ENCODE results near the gene MRPS14. TPM values are rescaled to one million over a fixed set of nuclear protein-coding genes. Genes with fewer than 3 reads are reported as not detected.

Gene MRPS14
- polyA plus RNA-seq, 1 donor from 2014 or later: 49.5 TPM

GRCh38 chr1:174988986-174989385, 34.2 kb downstream of the MRPS14 start:
- Histone ChIP-seq H3K27ac (ENCODE audit: low read length) (no peak overlapping the region), H4K20me1 (ENCODE audit: insufficient read depth) (no peaks in the 10 kb centered on the region), H3K4me3 (ENCODE audit: low read length) (no peak overlapping the region), H2AFZ (ENCODE audit: low read depth, low read length) (no peak overlapping the region), H3K9me3 (ENCODE audit: low read length) (no peaks in the 10 kb centered on the region), H3F3A (ENCODE audit: insufficient read depth, low read length, poor library complexity, severe bottlenecking) (no peaks in the 10 kb centered on the region), H3K4me2 (ENCODE audit: low read length) (no peak overlapping the region), H3K9me2 (ENCODE audit: insufficient read depth, low read length) (no peaks in the 10 kb centered on the region), H3K79me2 (replicated peaks; ENCODE audit: insufficient read depth, low read length) (no peaks in the 10 kb centered on the region), H3K9ac (ENCODE audit: low read length) (no peak overlapping the region), H3K27me3 (ENCODE audit: insufficient read depth, low read depth, low read length) (no peaks in the 10 kb centered on the region), H3K36me3 (ENCODE audit: insufficient read depth, low read length) (no peaks in the 10 kb centered on the region)
- TF ChIP-seq MXI1 (conservative IDR thresholded peaks at IDR 0.05; ENCODE audit: poor library complexity, severe bottlenecking): no peak
- no peak for TF ChIP-seq CTCF (IDR thresholded peaks at IDR 0.05; ENCODE audit: poor library complexity, severe bottlenecking)
- TF ChIP-seq RAD21 (conservative IDR thresholded peaks at IDR 0.05): no peak
- TF ChIP-seq SMC3 (conservative IDR thresholded peaks at IDR 0.05; ENCODE audit: poor library complexity): no peak
- no peak for TF ChIP-seq EZH2 (IDR thresholded peaks at IDR 0.05; ENCODE audit: borderline replicate concordance, insufficient read depth, low read length, poor library complexity, severe bottlenecking)
- TF ChIP-seq TAF1 (IDR thresholded peaks at IDR 0.05; ENCODE audit: low read depth): no peak
- TF ChIP-seq REST (IDR thresholded peaks at IDR 0.05; ENCODE audit: borderline replicate concordance): no peak
- TF ChIP-seq EP300 (conservative IDR thresholded peaks at IDR 0.05; ENCODE audit: poor library complexity, severe bottlenecking): no peak
- TF ChIP-seq POLR2AphosphoS5 (IDR thresholded peaks at IDR 0.05): no peak

GRCh38 chr1:174988539-174988938, 34.7 kb downstream of the MRPS14 start:
- no peak for TF ChIP-seq RAD21 (conservative IDR thresholded peaks at IDR 0.05)
- TF ChIP-seq REST (IDR thresholded peaks at IDR 0.05; ENCODE audit: borderline replicate concordance): no peak
- no peak for TF ChIP-seq EZH2 (IDR thresholded peaks at IDR 0.05; ENCODE audit: borderline replicate concordance, insufficient read depth, low read length, poor library complexity, severe bottlenecking)
- no peaks in the 10 kb centered on the region for H3K9me3 ChIP-seq (ENCODE audit: low read length)
- no peaks in the 10 kb centered on the region for H3K79me2 ChIP-seq (replicated peaks; ENCODE audit: insufficient read depth, low read length)
- no peaks in the 10 kb centered on the region for H3K27me3 ChIP-seq (ENCODE audit: insufficient read depth, low read depth, low read length)
- H3K4me2 ChIP-seq (ENCODE audit: low read length): no peak overlapping the region
- no peak overlapping the region for H3K27ac ChIP-seq (ENCODE audit: low read length)
- no peak overlapping the region for H3K9ac ChIP-seq (ENCODE audit: low read length)
- no peaks in the 10 kb centered on the region for H3K9me2 ChIP-seq (ENCODE audit: insufficient read depth, low read length)
- no peaks in the 10 kb centered on the region for H3K36me3 ChIP-seq (ENCODE audit: insufficient read depth, low read length)
- no peak overlapping the region for H2AFZ ChIP-seq (ENCODE audit: low read depth, low read length)
- H3K4me3 ChIP-seq (ENCODE audit: low read length): no peak overlapping the region
- no peaks in the 10 kb centered on the region for H4K20me1 ChIP-seq (ENCODE audit: insufficient read depth)
- H3F3A ChIP-seq (ENCODE audit: insufficient read depth, low read length, poor library complexity, severe bottlenecking): no peaks in the 10 kb centered on the region

Data from neural cell (in vitro differentiated cells).